ENCODE data around the gene CTNND2.

CTNND2 gene

GRCh38 chr5:11258001-11258400 lies 646.2 kb downstream of the CTNND2 start:
- Histone ChIP-seq H3K9me3 (ENCODE audit: control insufficient read depth, insufficient read depth, low read depth, low read length) (no peaks in the 10 kb centered on the region), H3K36me3 (ENCODE audit: control insufficient read depth in 2 of 2, insufficient read depth in 1 of 2, low read length in 2 of 2) (no peaks in the 10 kb centered on the region), H3K4me1 (ENCODE audit: control insufficient read depth, insufficient read depth, low read length) (no peaks in the 10 kb centered on the region), H3K27ac (ENCODE audit: extremely low read depth, low read depth, low read length) (no peak overlapping the region), H3K4me3 (ENCODE audit: low read depth, low read length) (no peak overlapping the region)
- ChIA-PET CTCF (no interaction called here), POLR2A (no interaction called here)
- TF ChIP-seq ZBTB21 (tag by site-specific recombination; IDR thresholded peaks at IDR 0.05) (no peak), ZNF350 (tag by site-specific recombination; IDR thresholded peaks at IDR 0.05) (no peak), ZNF488 (tag by site-specific recombination; IDR thresholded peaks at IDR 0.05) (no peak), ZNF280C (tag by site-specific recombination; IDR thresholded peaks at IDR 0.05) (no peak), ZNF248 (tag by site-specific recombination; IDR thresholded peaks at IDR 0.05) (no peak), BCL11B (tag by site-specific recombination; IDR thresholded peaks at IDR 0.05; ENCODE audit: low read depth) (no peak), SALL2 (tag by site-specific recombination; IDR thresholded peaks at IDR 0.05; ENCODE audit: borderline replicate concordance) (no peak), ZNF266 (tag by site-specific recombination; IDR thresholded peaks at IDR 0.05; ENCODE audit: low read depth) (no peak), TSHZ1 (tag by site-specific recombination; IDR thresholded peaks at IDR 0.05; ENCODE audit: borderline replicate concordance) (no peak)

- Histone ChIP-seq H3K4me3 (ENCODE audit: low read depth, low read length) (no peak overlapping the region), H3K36me3 (ENCODE audit: control insufficient read depth in 2 of 2, insufficient read depth in 1 of 2, low read length in 2 of 2) (no peaks in the 10 kb centered on the region), H3K9me3 (ENCODE audit: control insufficient read depth, insufficient read depth, low read depth, low read length) (no peaks in the 10 kb centered on the region), H3K27ac (ENCODE audit: extremely low read depth, low read depth, low read length) (no peak overlapping the region), H3K4me1 (ENCODE audit: control insufficient read depth, insufficient read depth, low read length) (no peaks in the 10 kb centered on the region)
- ChIA-PET POLR2A (no interaction called here), CTCF (interaction anchor here (2.9 kb wide), 1 partner anchor 15 kb away, joined by 22 read pairs; no protein-coding TSS in a partner anchor)
- TF ChIP-seq ZBTB26 (tag by site-specific recombination; optimal IDR thresholded peaks at IDR 0.05) = no peak
- TF ChIP-seq ZNF514 (tag by site-specific recombination; IDR thresholded peaks at IDR 0.05) = no peak
These were observed 651.7 kb downstream of the CTNND2 start for GRCh38 chr5:11252523-11252922.

GRCh38 chr5:11252075-11252474 lies 652.2 kb downstream of the CTNND2 start:
- H3K36me3 ChIP-seq (ENCODE audit: control insufficient read depth in 2 of 2, insufficient read depth in 1 of 2, low read length in 2 of 2) = no peaks in the 10 kb centered on the region
- no peak overlapping the region for H3K27ac ChIP-seq (ENCODE audit: extremely low read depth, low read depth, low read length)
- CTCF ChIA-PET = interaction anchor here (0.5 to 2.9 kb wide), 3 partner anchors 13 to 387 kb away, joined by 3 to 22 read pairs (median 3); no protein-coding TSS in a partner anchor
- no peak overlapping the region for H3K4me3 ChIP-seq (ENCODE audit: low read depth, low read length)
- TF ChIP-seq ZNF174 (tag by site-specific recombination; IDR thresholded peaks at IDR 0.05) = no peak
- TF ChIP-seq ZNF19 (tag by site-specific recombination; IDR thresholded peaks at IDR 0.05; ENCODE audit: low read depth) = no peak
- TF ChIP-seq ZNF621 (tag by site-specific recombination; IDR thresholded peaks at IDR 0.05) = no peak
- H3K9me3 ChIP-seq (ENCODE audit: control insufficient read depth, insufficient read depth, low read depth, low read length) = no peaks in the 10 kb centered on the region
- H3K4me1 ChIP-seq (ENCODE audit: control insufficient read depth, insufficient read depth, low read length) = no peaks in the 10 kb centered on the region
- POLR2A ChIA-PET = no interaction called here
